ENCODE data around the gene KAT2A. TPM values are rescaled to one million over a fixed set of nuclear protein-coding genes. Genes with fewer than 3 reads are reported as not detected.

Gene KAT2A
- total RNA-seq, 1 experiment from 2014 or later, result 44.8 TPM

GRCh38 chr17:42122371-42123303, 1.5 kb upstream of the KAT2A start, which contains the start of gene HSPB9:
HSPB9 (plus strand) TSS chr17:42122804; CDS start chr17:42122851, 47 bp downstream.
- H3K27me3 Mint-ChIP-seq (ENCODE audit: low read depth), result no peaks in the 10 kb centered on the region
- ATAC-seq, result peak; percentile 71
- ChIA-PET CTCF (interaction anchor here (0.5 to 3.3 kb wide), 23 partner anchors 8 to 405 kb away, joined by 3 to 22 read pairs (median 4); partner anchors contain the start of genes CNP, DHX58, GHDC and KCNH4), POLR2A (no interaction called here)
- H3K4me3 Mint-ChIP-seq, result peak within 1 kb of the TSS; percentile 69
- peaks cover 27% of the 10 kb centered on the region for H3K36me3 Mint-ChIP-seq
- no peaks in the 10 kb centered on the region for H3K9me3 Mint-ChIP-seq
- DNase-seq (ENCODE audit: low spot score), result peak; percentile 86
- H3K4me1 Mint-ChIP-seq, result peaks cover 31% of the 10 kb centered on the region
- H3K27ac Mint-ChIP-seq, result peak within 1 kb of the TSS; percentile 72; the same call in 1 of the 2 replicates
- TF ChIP-seq HMGA2 (CRISPR knock-in tag; IDR thresholded peaks at IDR 0.05) (no peak), TEAD4 (CRISPR knock-in tag; IDR thresholded peaks at IDR 0.05) (no peak), ZNF512 (CRISPR knock-in tag; IDR thresholded peaks at IDR 0.05; ENCODE audit: borderline replicate concordance) (no peak), FOXP4 (CRISPR knock-in tag; IDR thresholded peaks at IDR 0.05) (peak; percentile 61; the same call in 1 of the 2 replicates), ZNF396 (CRISPR knock-in tag; IDR thresholded peaks at IDR 0.05; ENCODE audit: borderline replicate concordance) (no peak), ZNF671 (CRISPR knock-in tag; IDR thresholded peaks at IDR 0.05) (no peak), ZNF423 (CRISPR knock-in tag; IDR thresholded peaks at IDR 0.05) (no peak), IRF2 (CRISPR knock-in tag; IDR thresholded peaks at IDR 0.05; ENCODE audit: borderline replicate concordance, low read depth) (no peak), IRF1 (CRISPR knock-in tag; IDR thresholded peaks at IDR 0.05) (no peak), OVOL2 (CRISPR knock-in tag; IDR thresholded peaks at IDR 0.05; ENCODE audit: borderline replicate concordance) (no peak), JUN (CRISPR knock-in tag; IDR thresholded peaks at IDR 0.05) (no peak), ZNF416 (CRISPR knock-in tag; IDR thresholded peaks at IDR 0.05) (no peak), NR3C1 (CRISPR knock-in tag; conservative IDR thresholded peaks at IDR 0.05; ENCODE audit: low read depth) (no peak), ESRRA (CRISPR knock-in tag; IDR thresholded peaks at IDR 0.05; ENCODE audit: borderline replicate concordance) (no peak), CBFB (CRISPR knock-in tag; IDR thresholded peaks at IDR 0.05; ENCODE audit: low read depth) (no peak), FOXJ3 (CRISPR knock-in tag; IDR thresholded peaks at IDR 0.05; ENCODE audit: borderline replicate concordance) (no peak), CTCF (IDR thresholded peaks at IDR 0.05) (no peak), MYBL2 (CRISPR knock-in tag; IDR thresholded peaks at IDR 0.05) (no peak), NFYB (CRISPR knock-in tag; conservative IDR thresholded peaks at IDR 0.05; ENCODE audit: low read depth) (0 out of 2 replicates have a peak, but pooled peaks have one; percentile 8)
- TF ChIP-seq, protein P1, sequence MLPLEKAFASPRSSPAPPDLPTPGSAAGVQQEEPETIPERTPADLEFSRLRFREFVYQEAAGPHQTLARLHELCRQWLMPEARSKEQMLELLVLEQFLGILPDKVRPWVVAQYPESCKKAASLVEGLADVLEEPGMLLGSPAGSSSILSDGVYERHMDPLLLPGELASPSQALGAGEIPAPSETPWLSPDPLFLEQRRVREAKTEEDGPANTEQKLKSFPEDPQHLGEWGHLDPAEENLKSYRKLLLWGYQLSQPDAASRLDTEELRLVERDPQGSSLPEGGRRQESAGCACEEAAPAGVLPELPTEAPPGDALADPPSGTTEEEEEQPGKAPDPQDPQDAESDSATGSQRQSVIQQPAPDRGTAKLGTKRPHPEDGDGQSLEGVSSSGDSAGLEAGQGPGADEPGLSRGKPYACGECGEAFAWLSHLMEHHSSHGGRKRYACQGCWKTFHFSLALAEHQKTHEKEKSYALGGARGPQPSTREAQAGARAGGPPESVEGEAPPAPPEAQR (CRISPR knock-in tag; IDR thresholded peaks at IDR 0.05), result no peak
- TF ChIP-seq, protein P2, sequence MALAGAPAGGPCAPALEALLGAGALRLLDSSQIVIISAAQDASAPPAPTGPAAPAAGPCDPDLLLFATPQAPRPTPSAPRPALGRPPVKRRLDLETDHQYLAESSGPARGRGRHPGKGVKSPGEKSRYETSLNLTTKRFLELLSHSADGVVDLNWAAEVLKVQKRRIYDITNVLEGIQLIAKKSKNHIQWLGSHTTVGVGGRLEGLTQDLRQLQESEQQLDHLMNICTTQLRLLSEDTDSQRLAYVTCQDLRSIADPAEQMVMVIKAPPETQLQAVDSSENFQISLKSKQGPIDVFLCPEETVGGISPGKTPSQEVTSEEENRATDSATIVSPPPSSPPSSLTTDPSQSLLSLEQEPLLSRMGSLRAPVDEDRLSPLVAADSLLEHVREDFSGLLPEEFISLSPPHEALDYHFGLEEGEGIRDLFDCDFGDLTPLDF (CRISPR knock-in tag; IDR thresholded peaks at IDR 0.05), result no peak
- TF ChIP-seq, protein P3, sequence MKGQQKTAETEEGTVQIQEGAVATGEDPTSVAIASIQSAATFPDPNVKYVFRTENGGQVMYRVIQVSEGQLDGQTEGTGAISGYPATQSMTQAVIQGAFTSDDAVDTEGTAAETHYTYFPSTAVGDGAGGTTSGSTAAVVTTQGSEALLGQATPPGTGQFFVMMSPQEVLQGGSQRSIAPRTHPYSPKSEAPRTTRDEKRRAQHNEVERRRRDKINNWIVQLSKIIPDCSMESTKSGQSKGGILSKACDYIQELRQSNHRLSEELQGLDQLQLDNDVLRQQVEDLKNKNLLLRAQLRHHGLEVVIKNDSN (CRISPR knock-in tag; IDR thresholded peaks at IDR 0.05), result no peak
- TF ChIP-seq, protein P4, sequence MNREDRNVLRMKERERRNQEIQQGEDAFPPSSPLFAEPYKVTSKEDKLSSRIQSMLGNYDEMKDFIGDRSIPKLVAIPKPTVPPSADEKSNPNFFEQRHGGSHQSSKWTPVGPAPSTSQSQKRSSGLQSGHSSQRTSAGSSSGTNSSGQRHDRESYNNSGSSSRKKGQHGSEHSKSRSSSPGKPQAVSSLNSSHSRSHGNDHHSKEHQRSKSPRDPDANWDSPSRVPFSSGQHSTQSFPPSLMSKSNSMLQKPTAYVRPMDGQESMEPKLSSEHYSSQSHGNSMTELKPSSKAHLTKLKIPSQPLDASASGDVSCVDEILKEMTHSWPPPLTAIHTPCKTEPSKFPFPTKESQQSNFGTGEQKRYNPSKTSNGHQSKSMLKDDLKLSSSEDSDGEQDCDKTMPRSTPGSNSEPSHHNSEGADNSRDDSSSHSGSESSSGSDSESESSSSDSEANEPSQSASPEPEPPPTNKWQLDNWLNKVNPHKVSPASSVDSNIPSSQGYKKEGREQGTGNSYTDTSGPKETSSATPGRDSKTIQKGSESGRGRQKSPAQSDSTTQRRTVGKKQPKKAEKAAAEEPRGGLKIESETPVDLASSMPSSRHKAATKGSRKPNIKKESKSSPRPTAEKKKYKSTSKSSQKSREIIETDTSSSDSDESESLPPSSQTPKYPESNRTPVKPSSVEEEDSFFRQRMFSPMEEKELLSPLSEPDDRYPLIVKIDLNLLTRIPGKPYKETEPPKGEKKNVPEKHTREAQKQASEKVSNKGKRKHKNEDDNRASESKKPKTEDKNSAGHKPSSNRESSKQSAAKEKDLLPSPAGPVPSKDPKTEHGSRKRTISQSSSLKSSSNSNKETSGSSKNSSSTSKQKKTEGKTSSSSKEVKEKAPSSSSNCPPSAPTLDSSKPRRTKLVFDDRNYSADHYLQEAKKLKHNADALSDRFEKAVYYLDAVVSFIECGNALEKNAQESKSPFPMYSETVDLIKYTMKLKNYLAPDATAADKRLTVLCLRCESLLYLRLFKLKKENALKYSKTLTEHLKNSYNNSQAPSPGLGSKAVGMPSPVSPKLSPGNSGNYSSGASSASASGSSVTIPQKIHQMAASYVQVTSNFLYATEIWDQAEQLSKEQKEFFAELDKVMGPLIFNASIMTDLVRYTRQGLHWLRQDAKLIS (CRISPR knock-in tag; IDR thresholded peaks at IDR 0.05; ENCODE audit: borderline replicate concordance), result no peak
